ENCODE measurements around the gene ARFGAP2.

- TF ChIP-seq CTCF (IDR thresholded peaks at IDR 0.05; ENCODE audit: borderline replicate concordance, extremely low read depth, low read length, poor library complexity, severe bottlenecking), result no peak
- TF ChIP-seq EZH2 (IDR thresholded peaks at IDR 0.05; ENCODE audit: borderline replicate concordance, low read depth, low read length, severe bottlenecking), result no peak
These were observed 12.6 kb upstream of the ARFGAP2 start for GRCh38 chr11:47189100-47189834.

Data from DND-41 (cell line).